ENCODE measurements around the gene OR56B4.

DNA sequence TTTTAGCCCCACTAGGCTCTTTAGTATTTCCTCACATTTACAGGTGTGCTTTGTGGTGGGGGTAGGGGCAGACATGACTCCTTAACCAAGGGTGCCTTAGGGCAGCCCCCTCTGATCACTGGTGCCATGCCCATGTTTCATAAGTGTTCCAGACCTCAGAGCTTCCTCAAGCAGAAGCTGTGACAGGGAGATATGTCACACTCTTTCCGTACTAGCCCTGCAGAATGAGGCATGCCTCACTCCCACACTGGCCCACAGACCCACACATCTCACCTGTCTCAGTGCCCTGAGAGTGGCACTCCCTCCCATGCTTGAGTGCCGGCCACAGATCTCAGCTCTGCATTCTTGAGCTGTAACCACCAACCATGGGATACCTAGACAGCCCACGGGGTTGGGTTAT, 22.9 kb upstream of the OR56B4 start:
- TF ChIP-seq, protein P1, sequence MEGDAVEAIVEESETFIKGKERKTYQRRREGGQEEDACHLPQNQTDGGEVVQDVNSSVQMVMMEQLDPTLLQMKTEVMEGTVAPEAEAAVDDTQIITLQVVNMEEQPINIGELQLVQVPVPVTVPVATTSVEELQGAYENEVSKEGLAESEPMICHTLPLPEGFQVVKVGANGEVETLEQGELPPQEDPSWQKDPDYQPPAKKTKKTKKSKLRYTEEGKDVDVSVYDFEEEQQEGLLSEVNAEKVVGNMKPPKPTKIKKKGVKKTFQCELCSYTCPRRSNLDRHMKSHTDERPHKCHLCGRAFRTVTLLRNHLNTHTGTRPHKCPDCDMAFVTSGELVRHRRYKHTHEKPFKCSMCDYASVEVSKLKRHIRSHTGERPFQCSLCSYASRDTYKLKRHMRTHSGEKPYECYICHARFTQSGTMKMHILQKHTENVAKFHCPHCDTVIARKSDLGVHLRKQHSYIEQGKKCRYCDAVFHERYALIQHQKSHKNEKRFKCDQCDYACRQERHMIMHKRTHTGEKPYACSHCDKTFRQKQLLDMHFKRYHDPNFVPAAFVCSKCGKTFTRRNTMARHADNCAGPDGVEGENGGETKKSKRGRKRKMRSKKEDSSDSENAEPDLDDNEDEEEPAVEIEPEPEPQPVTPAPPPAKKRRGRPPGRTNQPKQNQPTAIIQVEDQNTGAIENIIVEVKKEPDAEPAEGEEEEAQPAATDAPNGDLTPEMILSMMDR (IDR thresholded peaks at IDR 0.05) = no peak
- no peak for TF ChIP-seq POLR2A (IDR thresholded peaks at IDR 0.05)
